HG03196 (cell line): Measurements from ENCODE around the gene PRDM2.

Source experiments
- ATAC-seq: cut with Tn5 transposase; IDR thresholded peaks from one replicate; pipeline ENCODE4 v1.9.1; 2021; ENCODE audit not compliant: unreplicated experiment

The PRDM2 gene

DNA sequence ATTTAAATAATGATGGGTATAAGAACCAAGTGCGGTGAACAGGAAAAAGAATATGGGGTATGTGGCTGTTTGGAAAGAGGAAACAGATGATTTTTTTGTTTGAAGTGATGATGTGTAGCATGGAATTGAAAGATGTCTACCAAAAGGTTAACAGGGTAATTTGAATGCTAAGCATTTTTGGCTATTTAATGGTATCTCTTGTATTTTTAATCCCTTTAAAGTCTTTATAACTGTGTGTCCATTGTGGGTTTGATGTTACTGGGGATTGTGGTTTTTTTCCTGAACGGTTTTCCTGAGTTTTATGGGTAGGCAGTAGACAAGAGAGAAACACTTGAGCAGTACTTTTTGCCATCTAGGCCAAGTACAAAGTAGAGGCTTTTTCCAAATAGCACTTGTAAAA is 63.2 kb downstream of the PRDM2 start:
- no peak for ATAC-seq

- no peak for ATAC-seq
Measured at GRCh38 chr1:13763991-13764390, 64.0 kb downstream of the PRDM2 start.

GRCh38 chr1:13764588-13765332 is 64.8 kb downstream of the PRDM2 start:
- ATAC-seq: no peak

GRCh38 chr1:13766592-13767564 is 66.9 kb downstream of the PRDM2 start:
- no peak for ATAC-seq

GRCh38 chr1:13769212-13769611 is 69.2 kb downstream of the PRDM2 start:
- ATAC-seq: no peak

GRCh38 chr1:13769830-13770229 is 69.8 kb downstream of the PRDM2 start:
- ATAC-seq: no peak

DNA sequence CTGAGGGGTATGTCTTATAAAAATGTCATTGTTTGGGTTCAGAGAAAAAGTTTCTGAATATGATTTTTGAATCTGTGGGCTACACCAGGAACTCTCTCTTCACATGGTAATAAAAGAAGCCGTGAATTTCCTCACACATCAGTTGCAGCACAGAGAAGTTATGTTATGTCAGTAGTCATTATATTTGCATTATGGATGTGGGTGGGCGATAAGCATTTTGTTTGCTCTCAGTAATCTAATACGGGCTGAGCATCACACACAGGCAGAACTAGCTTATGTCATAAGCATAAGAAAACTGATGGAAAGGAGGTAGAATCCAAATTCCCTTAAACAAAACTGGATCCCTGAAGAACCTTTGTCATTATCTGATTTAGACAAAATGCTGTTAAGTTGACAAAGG is 70.8 kb downstream of the PRDM2 start:
- no peak for ATAC-seq

DNA sequence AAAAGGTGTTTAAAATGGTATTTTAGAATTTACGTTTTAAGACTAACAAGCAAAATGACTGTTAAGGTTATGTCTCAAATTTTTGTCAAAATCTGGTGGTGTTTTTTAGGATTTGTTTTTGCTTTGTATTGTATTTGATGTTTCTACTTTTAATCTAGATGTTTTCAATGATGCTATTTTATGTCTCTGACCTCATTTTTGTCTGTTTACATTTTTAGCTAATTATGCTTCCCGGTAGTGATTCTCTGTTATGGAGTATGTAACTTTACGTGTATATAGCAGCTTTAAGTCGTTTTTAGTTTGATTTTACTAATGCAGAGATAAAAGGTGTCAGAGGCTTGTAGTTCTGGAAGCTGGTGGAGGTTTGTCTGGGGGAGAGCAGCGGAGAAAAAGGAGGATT is 71.8 kb downstream of the PRDM2 start:
- ATAC-seq: no peak

- ATAC-seq: no peak
Measured at GRCh38 chr1:13772271-13772670, 72.3 kb downstream of the PRDM2 start.

DNA sequence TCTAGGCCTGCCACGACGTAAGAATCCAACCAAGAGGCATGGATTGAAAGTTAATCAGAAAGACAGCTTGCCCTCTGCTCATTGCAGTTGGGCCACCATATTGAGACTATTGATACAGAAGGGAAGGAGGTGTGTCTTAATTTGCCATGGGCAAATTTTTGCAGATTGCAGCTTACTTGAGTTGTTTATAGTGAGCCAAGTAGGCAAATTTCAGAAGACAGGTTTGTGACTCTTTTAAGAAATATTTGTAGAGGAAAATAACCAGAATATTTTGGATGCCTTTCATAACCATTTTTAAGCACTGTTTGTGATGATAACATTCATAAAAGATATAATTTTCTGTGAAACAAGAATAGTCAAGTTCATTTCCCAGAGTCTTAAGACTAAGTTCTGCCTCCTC is 74.1 kb downstream of the PRDM2 start:
- no peak for ATAC-seq

DNA sequence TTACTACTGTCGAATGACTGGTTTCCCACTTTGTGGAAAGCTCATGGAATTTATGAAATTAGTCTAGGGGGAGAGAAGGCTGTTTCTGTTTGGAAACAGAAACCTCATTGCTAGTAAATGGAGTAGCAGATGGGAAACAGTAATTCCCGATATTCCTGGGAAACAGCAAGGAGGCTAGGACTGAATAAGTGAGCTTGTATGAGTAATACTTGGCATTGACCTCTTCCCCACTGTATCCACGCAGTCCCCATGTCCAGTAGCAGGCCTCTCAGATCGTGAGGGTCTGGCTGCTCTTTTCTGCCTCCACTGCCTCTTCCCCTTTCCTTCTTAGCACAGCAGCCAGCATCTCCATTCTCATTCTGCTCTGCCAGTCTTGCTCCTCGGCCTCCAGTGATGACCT is 75.5 kb downstream of the PRDM2 start:
- ATAC-seq: no peak

DNA sequence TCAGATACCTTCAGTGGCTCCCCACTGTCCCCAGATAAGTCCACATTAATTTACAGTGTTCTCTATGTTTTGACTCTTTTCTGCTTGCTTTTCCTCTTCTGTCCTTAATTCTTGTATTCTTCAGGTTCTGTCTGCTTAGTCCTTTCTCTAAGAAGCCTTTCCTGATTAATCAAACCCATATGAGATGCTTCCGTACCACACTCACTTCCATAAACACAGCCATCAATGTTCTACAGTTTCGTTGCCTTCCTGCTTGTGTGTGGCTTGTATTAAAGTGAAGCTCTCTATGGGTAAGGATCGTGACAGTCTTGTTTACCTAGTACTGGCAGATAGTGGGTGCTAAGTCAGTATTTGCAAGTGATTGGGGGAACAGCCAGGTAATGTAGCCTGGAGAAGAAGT is 75.9 kb downstream of the PRDM2 start:
- ATAC-seq: no peak

- ATAC-seq: no peak
Measured at GRCh38 chr1:13778431-13778830, 78.4 kb downstream of the PRDM2 start.

DNA sequence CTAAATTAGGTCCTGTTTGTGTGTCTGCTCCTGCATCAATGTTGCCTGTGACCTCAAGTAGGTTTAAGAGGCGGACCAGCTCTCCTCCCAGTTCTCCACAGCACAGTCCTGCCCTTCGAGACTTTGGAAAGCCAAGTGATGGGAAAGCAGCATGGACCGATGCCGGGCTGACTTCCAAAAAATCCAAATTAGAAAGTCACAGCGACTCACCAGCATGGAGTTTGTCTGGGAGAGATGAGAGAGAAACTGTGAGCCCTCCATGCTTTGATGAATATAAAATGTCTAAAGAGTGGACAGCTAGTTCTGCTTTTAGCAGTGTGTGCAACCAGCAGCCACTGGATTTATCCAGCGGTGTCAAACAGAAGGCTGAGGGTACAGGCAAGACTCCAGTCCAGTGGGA is 79.9 kb downstream of the PRDM2 start:
- ATAC-seq: no peak

GRCh38 chr1:13780780-13781179 is 80.8 kb downstream of the PRDM2 start:
- no peak for ATAC-seq

DNA sequence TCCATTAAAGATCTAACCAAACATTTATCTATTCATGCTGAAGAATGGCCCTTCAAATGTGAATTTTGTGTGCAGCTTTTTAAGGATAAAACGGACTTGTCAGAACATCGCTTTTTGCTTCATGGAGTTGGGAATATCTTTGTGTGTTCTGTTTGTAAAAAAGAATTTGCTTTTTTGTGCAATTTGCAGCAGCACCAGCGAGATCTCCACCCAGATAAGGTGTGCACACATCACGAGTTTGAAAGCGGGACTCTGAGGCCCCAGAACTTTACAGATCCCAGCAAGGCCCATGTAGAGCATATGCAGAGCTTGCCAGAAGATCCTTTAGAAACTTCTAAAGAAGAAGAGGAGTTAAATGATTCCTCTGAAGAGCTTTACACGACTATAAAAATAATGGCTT is 81.2 kb downstream of the PRDM2 start:
- ATAC-seq: no peak

- no peak for ATAC-seq
Measured at GRCh38 chr1:13781907-13782633, 82.1 kb downstream of the PRDM2 start.

DNA sequence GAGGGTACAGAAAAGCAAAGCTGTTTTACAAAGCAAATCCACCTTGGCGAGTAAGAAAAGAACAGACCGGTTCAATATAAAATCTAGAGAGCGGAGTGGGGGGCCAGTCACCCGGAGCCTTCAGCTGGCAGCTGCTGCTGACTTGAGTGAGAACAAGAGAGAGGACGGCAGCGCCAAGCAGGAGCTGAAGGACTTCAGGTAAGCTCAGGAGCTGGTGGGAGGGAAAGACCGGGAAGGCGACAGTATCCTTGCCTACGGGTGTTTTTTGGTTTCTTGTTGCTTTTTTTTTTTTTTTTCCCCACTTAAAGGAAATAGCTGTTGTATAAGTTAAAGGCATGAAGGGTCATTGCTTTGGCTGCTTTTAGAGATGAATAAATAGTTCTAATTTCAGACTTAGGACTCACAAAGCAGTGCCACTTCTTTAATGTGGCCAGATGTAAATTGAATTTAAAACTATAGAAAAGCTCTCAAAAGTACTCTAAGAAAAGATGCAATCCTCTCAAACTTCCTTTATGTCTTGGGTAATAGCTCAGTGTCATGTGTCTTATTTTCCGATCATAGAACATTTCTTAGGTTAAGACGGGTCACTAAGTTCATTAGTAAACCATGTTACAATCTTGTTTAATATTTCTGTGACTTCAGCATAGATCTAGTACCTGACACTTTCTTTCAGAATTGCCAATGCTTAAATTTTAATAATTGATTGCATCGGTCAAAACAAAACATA is 82.8 kb downstream of the PRDM2 start:
- ATAC-seq: no peak

DNA sequence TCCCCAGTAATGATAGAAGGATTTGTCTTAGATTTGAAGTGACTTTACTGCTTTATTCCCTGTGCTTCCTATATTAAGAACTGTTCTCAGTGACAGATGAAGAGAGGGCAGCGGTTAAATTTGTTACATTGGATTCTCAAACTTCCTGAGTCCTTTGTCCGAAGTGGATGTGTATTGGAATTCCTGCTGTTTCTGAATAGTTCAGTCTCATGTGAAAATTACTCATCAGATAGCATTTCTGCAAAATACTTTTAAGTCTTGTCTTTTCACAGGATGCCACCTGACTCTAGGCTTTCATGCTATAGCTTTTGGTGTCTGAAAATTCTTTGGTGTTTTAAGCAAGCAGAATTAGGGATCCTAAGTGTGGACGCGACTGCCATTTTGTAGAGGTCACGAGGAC is 83.6 kb downstream of the PRDM2 start:
- no peak for ATAC-seq

DNA sequence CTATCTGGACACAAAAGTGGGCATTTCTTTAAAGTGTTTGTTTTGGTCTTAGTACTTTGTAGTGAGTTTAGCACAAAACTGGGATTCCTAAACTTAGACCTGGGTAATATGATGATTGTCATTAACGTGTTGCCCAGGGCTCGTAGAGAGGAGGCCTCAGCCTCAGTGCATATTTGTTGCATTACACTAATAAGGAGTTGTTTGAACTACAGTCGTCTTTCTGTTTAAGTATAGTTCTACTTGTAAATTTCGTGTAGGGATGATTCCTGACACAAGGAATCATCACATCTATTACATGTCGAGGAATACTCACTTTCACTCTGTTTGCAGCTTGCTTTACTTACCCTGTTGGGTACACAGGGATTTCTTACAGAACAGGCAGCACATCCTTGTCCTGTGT is 85.0 kb downstream of the PRDM2 start:
- ATAC-seq: no peak

- ATAC-seq: no peak
Measured at GRCh38 chr1:13786541-13786940, 86.6 kb downstream of the PRDM2 start.
